Upper lobe of left lung (tissue), 6 donors: Measurements from ENCODE around the gene FNDC1. TPM values are rescaled to one million over a fixed set of nuclear protein-coding genes. Genes with fewer than 3 reads are reported as not detected.
A peak's percentile ranks its signal among the peaks of the same experiment; 100 is the strongest.

Source experiments
- ATAC-seq, 2 donors: fragments of 200-7000 bp; cut with Tn5 transposase; one replicate each; pipeline ENCODE4 v1.9.1; 2022; ENCODE audit warnings: mild to moderate bottlenecking in 2 of 2, moderate library complexity in 2 of 2; ENCODE audit not compliant: low FRiP score in 2 of 2
- DNase-seq, 2 donors: peaks; one replicate each; pipeline ENCODE4 v3.0.0-alpha.2; 2019 to 2020
- H3K27ac ChIP-seq, 4 donors: fragments of 200-600 bp; sonication (generic); one replicate each; pipeline ENCODE4 v1.5.1; 2016 to 2019
- H3K27me3 ChIP-seq, 4 donors: fragments of 200-600 bp; sonication (generic); one replicate each; pipeline ENCODE4 v1.5.1; 2017 to 2019
- H3K36me3 ChIP-seq, 4 donors: fragments of 200-600 bp; sonication (generic); one replicate each; pipeline ENCODE4 v1.5.1; 2016 to 2019
- H3K4me1 ChIP-seq, 4 donors: fragments of 200-600 bp; sonication (generic); one replicate each; pipeline ENCODE4 v1.5.1; 2018 to 2019
- H3K4me3 ChIP-seq, 4 donors: fragments of 200-600 bp; sonication (generic); one replicate each; pipeline ENCODE4 v1.5.1; 2017 to 2019; ENCODE audit warnings: mild to moderate bottlenecking in 2 of 4, moderate library complexity in 1 of 4
- H3K9me3 ChIP-seq, 4 donors: fragments of 200-600 bp; sonication (generic); one replicate each; pipeline ENCODE4 v1.5.1; 2018 to 2019
- EP300 ChIP-seq, 4 donors: sonication (generic); formaldehyde crosslinking; IDR thresholded peaks; one replicate each; pipeline ENCODE4 v1.5.1; 2017; ENCODE audit warnings: antibody characterized with exemption in 4 of 4, control low read depth in 2 of 4
- POLR2A ChIP-seq, 4 donors: fragments of 450-650 bp; IDR thresholded peaks; one replicate each; pipeline ENCODE4 v1.5.1; 2016 to 2017; ENCODE audit warnings: antibody characterized with exemption in 4 of 4, mild to moderate bottlenecking in 2 of 4
- POLR2AphosphoS5 ChIP-seq, 2 donors: sonication (generic); formaldehyde crosslinking; IDR thresholded peaks; one replicate each; pipeline ENCODE4 v1.5.1; 2017; ENCODE audit warnings: antibody characterized with exemption in 2 of 2
- WGBS, 2 donors: methylation state at CpG; one replicate each; pipeline ENCODE4 v1.1.5; 2017 to 2018; 5-methylcytosine and 5-hydroxymethylcytosine counted together
- total RNA-seq, 6 donors: library from RNA; depleted of rRNA in 4 of 6; stranded (reverse); fragments of >200 nt in 4 of 6; gene quantifications; one replicate each; pipeline versions ENCODE4 v1.1.0 to v1.2.1, GENCODE V29; 2016 to 2021
- TF ChIP-seq, protein P1 (sequence below), 6 experiments: fragments of 450-650 bp in 4 of 6; fragments of 200-600 bp in 2 of 6; sonication (generic) in 2 of 6; IDR thresholded peaks; one replicate each; pipeline ENCODE4 v1.5.1; 2016 to 2019; ENCODE audit warnings: antibody characterized with exemption in 6 of 6
- donor health status: DM: no; HTN: no; CAD: no; lungs with moderate emphysema.
- donor health status: DM: no; HTN: yes; CAD: no; lungs with severe emphysema.

FNDC1 gene
- total RNA-seq, 6 donors from 2014 or later: 0.30 to 1.8 (median 0.65) TPM; not detected in 2

DNA sequence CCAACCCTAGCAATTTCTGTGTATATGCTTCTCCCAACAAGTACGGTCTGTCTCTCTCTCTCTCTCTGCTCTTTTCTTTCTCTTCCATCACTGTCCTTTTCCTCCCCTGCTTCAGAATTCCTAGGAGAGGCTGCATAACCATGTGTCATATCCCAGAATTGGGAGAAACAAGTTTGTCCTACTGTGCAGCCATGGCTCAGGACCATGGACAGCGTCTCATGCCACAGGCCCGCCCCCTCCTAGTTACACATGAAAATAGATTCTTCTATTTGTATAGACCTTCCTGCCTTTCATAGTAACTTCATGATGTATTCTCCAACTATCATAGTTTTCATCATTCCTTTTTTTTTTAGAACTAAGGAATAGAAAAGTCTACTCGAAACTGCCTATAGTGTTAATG, 98.0 kb downstream of the FNDC1 start:
- no peak overlapping the region for H3K4me3 ChIP-seq
- TF ChIP-seq POLR2A (IDR thresholded peaks at IDR 0.05) (no peak), POLR2AphosphoS5 (IDR thresholded peaks at IDR 0.05) (no peak), EP300 (IDR thresholded peaks at IDR 0.05) (no peak)
- TF ChIP-seq, protein P1, sequence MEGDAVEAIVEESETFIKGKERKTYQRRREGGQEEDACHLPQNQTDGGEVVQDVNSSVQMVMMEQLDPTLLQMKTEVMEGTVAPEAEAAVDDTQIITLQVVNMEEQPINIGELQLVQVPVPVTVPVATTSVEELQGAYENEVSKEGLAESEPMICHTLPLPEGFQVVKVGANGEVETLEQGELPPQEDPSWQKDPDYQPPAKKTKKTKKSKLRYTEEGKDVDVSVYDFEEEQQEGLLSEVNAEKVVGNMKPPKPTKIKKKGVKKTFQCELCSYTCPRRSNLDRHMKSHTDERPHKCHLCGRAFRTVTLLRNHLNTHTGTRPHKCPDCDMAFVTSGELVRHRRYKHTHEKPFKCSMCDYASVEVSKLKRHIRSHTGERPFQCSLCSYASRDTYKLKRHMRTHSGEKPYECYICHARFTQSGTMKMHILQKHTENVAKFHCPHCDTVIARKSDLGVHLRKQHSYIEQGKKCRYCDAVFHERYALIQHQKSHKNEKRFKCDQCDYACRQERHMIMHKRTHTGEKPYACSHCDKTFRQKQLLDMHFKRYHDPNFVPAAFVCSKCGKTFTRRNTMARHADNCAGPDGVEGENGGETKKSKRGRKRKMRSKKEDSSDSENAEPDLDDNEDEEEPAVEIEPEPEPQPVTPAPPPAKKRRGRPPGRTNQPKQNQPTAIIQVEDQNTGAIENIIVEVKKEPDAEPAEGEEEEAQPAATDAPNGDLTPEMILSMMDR (IDR thresholded peaks at IDR 0.05): no peak
- no peaks in the 10 kb centered on the region for H3K27me3 ChIP-seq
- no peaks in the 10 kb centered on the region for H3K4me1 ChIP-seq
- no peaks in the 10 kb centered on the region for H3K36me3 ChIP-seq
- no peak overlapping the region for H3K27ac ChIP-seq
- DNase-seq: no peak
- no peaks in the 10 kb centered on the region for H3K9me3 ChIP-seq
- ATAC-seq: no peak
- WGBS, 2 donors: 39 to 59% methylated on average over 4 of the region's 4 CpGs

DNA sequence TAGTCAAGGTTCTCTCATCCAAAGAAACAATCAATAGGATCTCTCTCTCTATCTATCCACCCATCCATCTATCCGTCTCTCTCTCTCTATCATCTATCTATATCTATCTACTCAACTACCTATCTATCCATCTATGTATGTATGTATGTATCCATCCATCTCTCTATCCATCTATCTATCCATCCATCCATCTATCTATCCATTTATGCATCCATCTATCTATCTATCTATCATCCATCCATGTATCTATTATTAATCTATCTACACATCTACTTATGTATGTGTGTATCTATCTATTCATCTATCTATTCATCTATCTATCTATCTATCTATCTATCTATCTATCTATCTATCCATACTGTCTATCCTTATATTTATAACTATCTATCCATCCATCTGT, 99.3 kb downstream of the FNDC1 start:
- WGBS, 2 donors: 91 to 96% methylated on average over 1 of the region's 1 CpG

DNA sequence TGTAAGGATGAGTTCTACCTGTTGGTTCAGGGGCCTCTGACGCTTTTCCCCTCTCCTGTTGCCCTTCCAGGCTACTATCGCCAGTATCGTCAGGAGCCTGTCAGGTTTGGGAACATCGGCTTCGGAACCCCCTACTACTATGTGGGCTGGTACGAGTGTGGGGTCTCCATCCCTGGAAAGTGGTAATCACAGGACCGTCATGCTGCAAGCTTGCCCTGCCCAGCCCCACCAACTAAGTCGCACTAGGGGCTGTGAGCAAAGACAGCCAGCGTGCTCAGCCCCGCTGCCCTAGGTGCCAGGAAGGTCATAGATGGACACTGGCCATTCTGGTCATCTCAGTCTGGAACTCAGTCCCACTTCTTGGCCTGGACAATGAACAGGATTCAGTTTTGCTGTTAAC, 102.1 kb downstream of the FNDC1 start:
- TF ChIP-seq, protein P1 (IDR thresholded peaks at IDR 0.05): no peak
- no peak for TF ChIP-seq EP300 (IDR thresholded peaks at IDR 0.05)
- no peak for TF ChIP-seq POLR2A (IDR thresholded peaks at IDR 0.05)
- TF ChIP-seq POLR2AphosphoS5 (IDR thresholded peaks at IDR 0.05): no peak
- Histone ChIP-seq H3K27ac (no peak overlapping the region), H3K27me3 (no peaks in the 10 kb centered on the region), H3K4me3 (no peak overlapping the region), H3K4me1 (no peaks in the 10 kb centered on the region), H3K9me3 (no peaks in the 10 kb centered on the region), H3K36me3 (no peaks in the 10 kb centered on the region)
- WGBS, 2 donors: 80 to 88% methylated on average over 10 of the region's 10 CpGs
- no peak for ATAC-seq
- peak in 1 of 2 donors; percentile 13 for DNase-seq

More for the DNA sequence above, 99.3 kb downstream of the FNDC1 start:
- H3K27ac ChIP-seq: no peak overlapping the region
- H3K4me1 ChIP-seq: no peaks in the 10 kb centered on the region
- no peaks in the 10 kb centered on the region for H3K36me3 ChIP-seq
- no peak for TF ChIP-seq POLR2AphosphoS5 (IDR thresholded peaks at IDR 0.05)
- TF ChIP-seq EP300 (IDR thresholded peaks at IDR 0.05): no peak
- TF ChIP-seq, protein P1 (IDR thresholded peaks at IDR 0.05): no peak
- no peak for TF ChIP-seq POLR2A (IDR thresholded peaks at IDR 0.05)
- DNase-seq: no peak
- H3K4me3 ChIP-seq: no peak overlapping the region
- no peaks in the 10 kb centered on the region for H3K27me3 ChIP-seq
- no peaks in the 10 kb centered on the region for H3K9me3 ChIP-seq
- no peak for ATAC-seq

DNA sequence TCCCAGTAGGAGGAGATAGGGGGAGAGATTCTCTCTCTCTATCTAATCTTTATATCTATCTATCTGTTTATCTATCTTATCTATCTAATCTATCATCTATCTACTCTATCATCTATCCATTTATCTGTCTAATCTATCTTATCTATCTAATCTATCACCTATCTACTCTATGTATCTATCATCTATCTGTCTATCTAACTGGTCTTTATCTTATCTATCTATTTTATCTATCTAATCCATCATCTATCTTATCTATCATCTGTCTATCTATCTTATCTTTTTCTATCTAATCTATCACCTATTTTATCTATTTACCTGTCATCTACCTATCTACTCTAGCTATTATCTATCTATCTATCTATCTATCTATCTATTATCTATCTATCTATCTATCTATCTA, 109.4 kb downstream of the FNDC1 start:
- no peaks in the 10 kb centered on the region for H3K4me1 ChIP-seq
- no peaks in the 10 kb centered on the region for H3K27me3 ChIP-seq
- TF ChIP-seq, protein P1 (IDR thresholded peaks at IDR 0.05): no peak
- TF ChIP-seq EP300 (IDR thresholded peaks at IDR 0.05): no peak
- no peak for TF ChIP-seq POLR2A (IDR thresholded peaks at IDR 0.05)
- TF ChIP-seq POLR2AphosphoS5 (IDR thresholded peaks at IDR 0.05): no peak
- ATAC-seq: no peak
- H3K27ac ChIP-seq: no peak overlapping the region
- DNase-seq: no peak
- no peaks in the 10 kb centered on the region for H3K36me3 ChIP-seq
- H3K9me3 ChIP-seq: no peaks in the 10 kb centered on the region
- H3K4me3 ChIP-seq: no peak overlapping the region

DNA sequence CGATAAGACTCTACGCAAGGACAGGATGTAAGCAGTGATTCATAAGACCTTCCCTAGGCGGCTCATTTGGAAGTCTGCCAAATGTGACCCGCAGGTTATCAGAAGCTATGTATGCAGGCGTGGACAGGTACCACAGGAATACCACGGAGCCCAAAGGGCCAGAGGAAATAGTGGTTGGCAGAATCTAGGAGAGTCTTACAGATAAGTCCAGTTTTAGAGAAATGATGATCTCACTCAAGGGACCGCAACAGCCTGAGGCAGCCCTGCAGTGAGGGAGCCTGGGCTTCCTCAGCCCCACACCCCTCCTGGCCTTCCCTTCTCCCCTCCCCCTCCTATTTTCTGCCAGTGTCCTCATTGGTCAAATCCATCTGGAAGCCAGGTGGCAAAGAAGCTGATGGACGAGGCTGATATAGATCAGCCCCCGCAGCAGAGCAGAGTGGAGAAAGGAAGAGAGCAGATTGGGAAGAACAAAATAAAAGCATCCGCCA, 110.6 kb downstream of the FNDC1 start:
- no peaks in the 10 kb centered on the region for H3K27me3 ChIP-seq
- DNase-seq (no peak), ATAC-seq (peak in 1 of 2 donors; percentile 18)
- TF ChIP-seq EP300 (IDR thresholded peaks at IDR 0.05) (no peak), POLR2AphosphoS5 (IDR thresholded peaks at IDR 0.05) (no peak), POLR2A (IDR thresholded peaks at IDR 0.05) (no peak)
- TF ChIP-seq, protein P1 (IDR thresholded peaks at IDR 0.05): no peak
- no peak overlapping the region for H3K4me3 ChIP-seq
- no peaks in the 10 kb centered on the region for H3K9me3 ChIP-seq
- 55 to 64% methylated on average over 10 of the region's 10 CpGs for WGBS, 2 donors
- H3K27ac ChIP-seq: no peak overlapping the region
- H3K36me3 ChIP-seq: no peaks in the 10 kb centered on the region
- no peaks in the 10 kb centered on the region for H3K4me1 ChIP-seq
